Inflammatory macrophage (primary cell): ENCODE data around the gene CRIM1.

ENCODE experiments used
- DNase-seq, 2 donors: peaks; one replicate each; pipeline ENCODE4 v3.0.0-alpha.2; 2020 to 2022

The CRIM1 gene

DNA sequence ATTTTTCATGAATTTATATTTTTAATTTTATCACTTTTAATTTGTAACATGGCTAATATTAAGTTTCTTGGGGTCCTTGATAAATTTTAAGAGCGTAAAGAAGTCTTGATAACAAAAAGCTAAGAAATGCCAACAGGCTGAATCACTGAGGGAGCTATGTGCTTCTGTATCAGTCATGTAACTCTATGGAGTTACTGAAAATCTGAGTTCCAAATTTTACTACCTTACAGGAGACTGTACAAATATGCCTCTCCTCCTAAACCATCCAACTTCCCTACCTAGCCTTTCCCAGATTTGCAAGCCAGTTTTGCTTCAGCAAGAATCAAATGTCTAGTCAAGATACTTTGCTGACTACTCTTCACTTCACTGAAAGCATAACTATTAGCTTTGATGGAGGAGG is 206.7 kb downstream of the CRIM1 start:
- DNase-seq, result no peak

DNA sequence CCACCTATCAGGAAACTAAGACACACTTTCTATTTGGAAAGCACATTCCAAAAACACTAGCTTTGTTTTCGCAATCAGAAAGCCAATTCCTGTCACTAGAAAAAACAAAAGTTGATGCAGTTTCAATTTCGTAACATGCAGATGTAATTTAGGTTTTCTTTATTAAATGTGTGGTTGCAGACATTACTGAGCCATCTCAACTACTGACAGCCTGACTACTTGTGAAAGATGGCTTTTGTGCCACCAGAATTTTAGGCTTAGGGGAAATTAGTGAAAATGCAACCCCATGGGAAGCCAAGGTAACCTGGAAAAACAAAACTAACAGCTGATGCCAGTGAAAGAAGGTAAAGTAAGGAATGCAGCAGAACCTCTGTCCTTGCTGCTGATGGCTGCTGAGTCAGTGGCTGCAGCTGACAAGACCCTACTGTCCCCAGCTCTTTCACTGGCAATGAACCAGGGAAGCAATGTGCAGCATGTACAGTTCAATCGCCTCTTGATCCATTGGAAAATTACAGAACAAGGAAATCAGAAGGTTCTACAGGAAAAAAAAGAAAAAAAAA is 207.5 kb downstream of the CRIM1 start:
- peak; percentile 7 to 29 for DNase-seq

DNA sequence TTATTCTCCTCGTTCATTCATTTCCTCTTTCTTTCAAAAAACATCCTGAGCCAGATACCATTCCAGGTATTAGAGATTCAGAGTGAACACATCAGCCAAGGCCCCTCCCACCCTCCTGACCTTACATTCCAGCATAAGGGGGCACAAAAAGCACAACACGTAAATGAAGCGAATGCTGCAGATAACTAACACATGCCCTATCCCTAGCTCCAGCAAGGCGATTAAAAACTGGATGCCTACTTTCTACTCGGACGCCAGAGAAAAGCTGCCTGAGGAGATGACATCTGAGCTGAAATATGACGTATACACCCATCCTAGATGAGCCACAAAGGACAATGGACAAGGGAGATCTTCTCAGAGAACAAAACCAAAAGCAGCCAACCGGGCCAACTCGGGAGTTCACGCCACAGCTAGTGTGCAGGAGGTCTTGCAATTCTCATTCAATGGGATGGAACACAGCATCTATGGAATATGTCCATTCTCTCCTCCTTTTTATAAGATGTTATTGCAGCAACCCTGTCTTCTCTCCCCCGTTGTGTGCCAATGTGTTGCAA is 208.9 kb downstream of the CRIM1 start:
- DNase-seq, result no peak

DNA sequence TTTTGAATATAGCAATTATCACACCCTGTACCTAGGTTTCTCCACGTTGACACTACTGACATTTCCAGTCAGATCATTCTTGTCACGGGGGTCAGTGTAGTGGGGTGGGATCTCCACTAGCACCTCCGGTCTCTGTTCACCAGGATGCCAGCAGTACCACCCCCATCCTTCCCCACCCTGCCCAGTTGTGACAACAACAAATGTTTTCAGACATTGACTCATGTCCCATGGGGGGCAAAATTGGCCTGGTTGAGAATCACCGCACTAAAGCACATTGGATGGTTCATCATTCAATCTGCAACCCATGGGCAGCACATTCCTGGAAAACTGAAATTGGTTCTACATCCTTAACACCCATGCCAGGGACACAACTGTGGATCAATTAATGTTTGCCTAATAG is 210.1 kb downstream of the CRIM1 start:
- no peak for DNase-seq

DNA sequence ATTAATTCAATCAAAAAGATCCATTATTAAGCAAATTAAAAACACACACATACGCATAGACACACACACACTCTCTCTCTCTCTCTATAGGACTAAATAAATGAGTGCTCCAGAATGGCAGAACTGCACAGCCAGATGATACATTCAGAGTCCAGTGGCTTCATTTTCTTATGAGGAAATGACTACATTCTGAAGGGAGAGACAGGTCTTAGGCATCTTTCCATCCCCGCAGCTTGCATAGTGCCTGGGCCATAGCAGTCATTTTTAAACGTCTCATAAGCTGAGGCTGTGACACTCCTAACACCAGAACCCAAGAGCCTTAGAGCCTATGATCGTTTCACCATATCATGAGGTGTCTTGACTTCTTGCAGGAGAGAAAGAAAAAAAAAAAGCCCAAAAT is 211.3 kb downstream of the CRIM1 start:
- DNase-seq, result no peak

DNA sequence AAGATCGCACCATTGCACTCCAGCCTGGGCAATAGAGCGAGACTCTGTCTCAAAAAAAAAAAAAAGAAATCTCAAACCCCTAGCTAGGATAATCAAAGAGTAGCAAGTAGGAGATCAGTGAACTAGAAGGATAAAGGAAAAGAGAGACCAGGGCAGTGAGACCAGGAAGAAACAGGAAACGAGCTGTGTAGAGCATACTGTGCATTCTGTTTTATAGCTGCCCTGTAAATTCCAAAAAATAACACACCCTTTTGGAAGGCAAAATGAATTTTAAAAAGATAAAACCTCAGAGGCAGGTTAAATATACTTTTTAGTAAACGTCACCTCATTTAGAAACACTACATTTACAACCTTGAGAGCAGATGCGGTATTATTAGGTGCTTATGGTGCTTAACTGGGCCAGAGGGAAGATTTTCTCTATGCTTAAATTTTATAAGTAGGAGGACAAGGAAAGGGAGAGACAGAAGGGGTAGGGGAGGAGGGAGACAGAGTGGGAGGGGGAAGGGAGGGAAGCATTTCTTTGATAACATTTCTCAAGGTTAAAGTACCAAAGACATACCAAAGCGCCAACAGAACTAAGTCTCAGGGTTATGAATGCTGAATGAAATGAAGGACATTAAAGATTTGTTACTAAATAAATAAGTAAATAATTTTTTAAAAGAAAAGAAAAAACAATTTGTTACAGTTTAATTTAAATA is 212.3 kb downstream of the CRIM1 start:
- no peak for DNase-seq

DNA sequence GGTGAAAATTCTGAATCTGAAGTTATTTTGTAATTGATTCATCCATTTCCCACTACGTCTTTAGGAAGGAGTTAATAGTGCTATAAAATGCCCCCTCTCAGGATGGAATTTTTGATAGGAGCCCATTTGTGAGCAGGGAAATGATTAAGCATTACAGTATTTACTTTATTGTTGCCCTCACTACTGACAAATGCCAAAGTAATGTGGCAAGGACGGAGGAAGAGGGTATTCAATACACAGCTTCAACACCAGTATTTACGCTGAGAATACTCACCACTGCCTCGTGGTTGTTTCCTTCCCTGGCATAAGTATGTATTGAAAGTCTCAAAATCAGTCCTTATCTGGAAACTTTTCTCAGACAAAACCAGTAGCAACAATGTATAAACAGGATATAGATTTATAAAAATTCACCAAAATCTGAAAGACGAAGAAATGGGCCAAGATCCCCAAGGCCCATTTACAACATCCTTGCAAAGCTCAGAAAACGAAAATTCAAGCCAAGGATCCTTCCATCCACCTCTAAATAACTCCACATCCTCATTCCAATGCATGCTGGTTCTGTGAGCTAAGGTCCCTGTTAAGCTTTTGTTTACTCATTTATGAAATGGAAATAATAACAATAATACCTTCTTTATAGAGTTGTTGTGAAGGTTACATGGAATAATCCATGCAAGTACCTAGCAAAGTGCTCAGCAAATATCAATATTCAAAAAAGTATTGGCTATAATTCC is 213.1 kb downstream of the CRIM1 start:
- DNase-seq, result no peak

DNA sequence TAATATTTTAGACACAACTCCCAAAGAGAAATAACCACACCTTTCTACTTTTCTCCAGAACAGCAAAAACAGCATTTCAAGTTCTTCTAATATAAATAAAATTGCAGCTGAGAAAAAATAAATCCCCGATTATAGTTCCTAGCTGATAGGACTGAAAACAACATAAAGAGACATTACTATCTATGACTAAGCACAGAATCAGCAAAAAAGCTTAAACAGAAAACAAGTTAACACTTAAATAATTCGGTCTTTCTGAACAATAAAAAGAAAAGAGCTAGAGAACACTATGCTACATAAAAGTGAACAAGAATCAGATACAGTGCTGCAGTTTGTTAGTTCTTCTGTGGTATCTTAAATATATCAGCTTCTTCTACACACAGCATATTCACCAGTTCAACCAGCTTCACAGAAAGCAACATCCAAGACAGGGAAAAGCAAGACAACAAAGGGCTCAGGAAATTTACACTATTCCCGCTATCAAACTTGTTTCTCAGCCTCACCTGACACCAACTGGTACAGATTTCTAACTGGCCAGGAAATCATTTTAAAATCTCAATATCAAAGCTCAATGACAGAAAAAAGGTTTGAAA is 213.8 kb downstream of the CRIM1 start:
- no peak for DNase-seq

DNA sequence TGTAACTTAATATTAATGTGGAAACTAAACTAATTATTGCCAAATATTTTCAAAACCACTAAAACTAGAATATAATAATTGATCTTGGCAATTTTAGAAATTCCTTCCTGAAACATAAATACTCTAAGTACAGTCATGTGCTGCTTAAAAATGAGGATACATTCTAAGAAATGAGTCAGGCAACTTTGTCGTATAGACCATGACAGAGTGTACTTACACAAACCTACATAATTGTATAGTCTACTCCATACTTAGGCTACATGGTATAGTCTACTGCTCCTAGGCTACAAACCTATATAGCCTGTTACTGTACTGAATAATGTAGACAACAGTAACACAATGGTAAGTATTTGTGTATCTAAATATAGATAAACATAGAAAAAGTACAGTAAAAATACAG is 214.8 kb downstream of the CRIM1 start:
- DNase-seq, result no peak

DNA sequence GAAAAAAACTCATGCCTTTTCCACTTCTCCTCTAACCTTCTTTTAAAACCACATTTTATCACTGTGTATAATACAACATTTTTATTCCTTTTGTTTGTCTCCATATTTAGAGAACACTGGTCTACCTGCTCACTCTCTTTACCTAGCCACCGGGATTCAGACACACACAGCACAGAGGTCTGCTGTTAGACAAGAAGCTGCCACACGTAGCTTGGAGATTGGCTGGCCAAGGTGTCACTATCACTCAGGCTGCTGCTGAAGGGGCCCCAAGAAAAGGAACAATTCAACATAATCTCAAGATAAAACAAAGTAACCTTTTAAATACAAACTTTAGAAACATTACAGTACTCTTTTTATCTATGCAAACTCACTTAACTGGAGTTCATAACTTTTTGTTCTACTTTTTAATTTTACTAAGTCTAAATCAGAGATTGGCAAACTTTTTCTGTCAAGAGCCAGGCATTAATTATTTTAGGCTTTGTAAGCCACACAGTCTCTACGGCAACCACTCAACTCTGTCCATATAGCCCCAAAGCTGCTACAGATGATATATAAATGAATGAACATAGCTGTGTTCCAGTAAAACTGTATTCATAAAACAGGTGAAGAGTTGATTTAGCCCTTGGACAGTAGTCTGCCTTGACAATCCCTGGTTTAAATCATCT is 216.6 kb downstream of the CRIM1 start:
- DNase-seq, result no peak

DNA sequence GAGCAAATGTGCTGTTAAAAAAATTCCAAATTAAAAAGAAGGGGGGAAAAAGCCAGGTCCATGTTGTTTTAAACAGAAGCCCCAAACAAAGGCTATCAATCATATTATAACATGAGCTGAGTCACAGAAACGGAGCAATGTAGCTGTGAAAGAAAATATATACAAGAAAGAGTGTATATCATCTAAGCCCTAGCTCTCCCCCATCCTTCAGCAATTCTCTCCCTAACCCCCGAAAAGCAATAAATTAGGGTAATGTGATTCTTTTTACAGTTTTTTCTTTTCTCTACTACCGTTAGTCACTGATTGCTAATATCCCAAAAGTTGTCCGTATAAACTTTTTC is 217.1 kb downstream of the CRIM1 start:
- no peak for DNase-seq

DNA sequence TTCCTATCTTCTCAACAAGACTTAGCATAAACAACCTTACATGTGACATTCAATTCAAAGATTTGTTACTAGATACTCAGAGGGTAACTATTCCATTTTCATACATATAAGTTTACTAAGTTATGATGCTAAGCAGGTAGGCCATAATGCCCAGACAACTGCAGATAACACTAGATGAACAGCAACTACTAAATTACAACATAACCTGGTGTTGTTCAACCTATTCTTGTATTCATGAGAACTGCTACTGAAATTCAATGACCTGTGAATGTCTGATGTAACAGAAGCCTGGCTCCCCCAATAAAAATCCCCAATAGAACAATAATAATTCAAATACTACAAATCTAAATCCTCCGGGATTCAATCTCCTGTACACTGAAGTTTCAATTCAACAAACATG is 217.6 kb downstream of the CRIM1 start:
- DNase-seq, result no peak

DNA sequence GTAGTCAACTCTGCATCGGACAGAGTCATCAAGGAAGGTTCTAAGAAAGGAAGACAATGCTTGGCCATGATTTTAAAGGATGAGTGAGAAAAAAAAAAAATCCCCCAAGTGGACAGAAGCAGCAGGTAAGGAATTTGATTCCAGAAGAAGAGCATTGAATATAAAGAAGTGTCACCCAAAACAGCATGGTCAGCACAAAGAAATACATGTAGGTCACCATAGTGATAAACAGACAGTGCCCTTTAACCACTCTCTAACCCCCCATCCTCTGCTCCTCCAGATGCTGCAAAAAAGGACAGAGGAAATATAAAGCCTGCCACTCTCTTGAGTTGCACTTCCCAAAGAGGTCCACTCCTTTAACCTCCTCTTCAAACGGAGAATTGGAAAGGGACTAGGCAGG is 219.0 kb downstream of the CRIM1 start:
- DNase-seq, result no peak

DNA sequence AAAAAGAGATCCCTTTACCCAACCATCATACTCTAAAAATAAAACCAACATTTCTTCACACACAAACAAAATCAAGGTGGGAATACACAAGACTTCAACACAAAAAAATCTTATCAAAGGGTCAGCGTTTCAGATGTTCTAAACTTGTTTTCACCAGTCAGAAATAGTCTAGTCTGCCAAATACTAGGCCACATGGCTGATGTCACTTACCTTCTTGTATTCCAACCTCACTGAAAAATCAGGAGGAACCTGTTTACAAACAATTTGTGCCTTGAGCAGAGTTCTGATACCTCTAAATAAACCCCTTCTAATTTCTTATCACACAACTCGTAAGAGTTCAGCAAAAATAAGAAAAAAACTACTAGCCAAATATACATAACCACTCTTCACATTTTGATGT is 222.3 kb downstream of the CRIM1 start:
- DNase-seq, result no peak

DNA sequence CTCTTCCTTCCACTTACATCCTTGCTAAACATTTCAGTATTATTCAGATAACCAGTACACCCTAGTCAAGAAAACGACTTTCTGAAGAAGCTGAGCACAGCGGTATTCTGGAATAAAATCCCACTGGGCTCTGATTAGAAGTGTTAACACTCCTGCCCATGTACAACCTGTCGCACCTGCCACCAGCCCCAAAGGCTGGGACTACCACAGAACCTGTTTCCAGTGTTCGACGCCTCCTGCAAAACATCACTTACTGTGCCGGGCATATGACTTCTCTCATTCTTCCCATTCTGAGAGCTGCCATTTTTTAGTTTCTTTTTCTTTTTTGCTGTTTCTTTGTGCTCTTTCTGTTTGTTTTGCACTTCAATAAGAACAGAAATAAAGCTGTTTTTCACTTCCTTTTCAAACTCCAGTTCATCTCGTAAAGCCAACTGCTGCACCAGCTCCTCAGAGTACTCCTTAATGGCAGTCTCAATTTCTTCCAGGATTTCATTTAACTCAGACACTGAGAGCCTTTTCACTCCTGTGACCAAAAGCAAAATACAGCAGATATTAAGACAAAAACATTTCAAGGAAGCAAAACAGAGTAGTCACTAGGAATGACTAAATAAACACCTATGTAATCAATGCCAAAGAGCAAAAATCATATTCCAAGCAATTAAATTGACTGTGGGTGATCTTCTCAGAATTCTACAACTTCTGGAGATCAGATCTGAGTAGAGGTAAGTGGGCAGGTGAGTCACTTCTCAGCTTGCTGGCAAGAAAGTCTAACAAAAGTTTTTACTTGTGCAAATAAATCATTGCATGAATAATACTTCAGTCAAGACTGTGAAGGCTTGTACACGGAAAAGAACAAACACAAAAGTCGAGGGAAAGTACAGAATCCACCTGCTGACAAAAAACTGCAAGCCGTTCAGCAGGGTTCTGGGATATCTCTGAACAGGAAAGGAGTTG is 223.0 kb downstream of the CRIM1 start:
- no peak for DNase-seq

DNA sequence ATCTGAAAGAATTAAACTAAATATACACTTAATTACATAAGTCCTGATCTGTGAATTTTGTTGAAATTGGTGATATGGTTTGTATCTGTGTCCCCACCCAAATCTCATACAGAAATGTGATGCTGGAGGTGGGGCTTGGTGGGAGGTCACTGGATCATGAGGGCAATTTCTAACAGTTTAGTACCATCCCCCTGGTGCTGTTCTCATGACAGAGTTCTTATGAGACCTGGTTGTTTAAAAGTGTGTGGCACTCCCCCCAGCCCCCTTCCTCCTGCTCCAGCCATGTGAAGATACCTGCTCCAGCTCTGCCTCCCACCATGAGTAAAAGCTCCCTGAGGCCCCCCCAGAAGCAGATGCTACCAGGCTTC is 223.7 kb downstream of the CRIM1 start:
- no peak for DNase-seq

DNA sequence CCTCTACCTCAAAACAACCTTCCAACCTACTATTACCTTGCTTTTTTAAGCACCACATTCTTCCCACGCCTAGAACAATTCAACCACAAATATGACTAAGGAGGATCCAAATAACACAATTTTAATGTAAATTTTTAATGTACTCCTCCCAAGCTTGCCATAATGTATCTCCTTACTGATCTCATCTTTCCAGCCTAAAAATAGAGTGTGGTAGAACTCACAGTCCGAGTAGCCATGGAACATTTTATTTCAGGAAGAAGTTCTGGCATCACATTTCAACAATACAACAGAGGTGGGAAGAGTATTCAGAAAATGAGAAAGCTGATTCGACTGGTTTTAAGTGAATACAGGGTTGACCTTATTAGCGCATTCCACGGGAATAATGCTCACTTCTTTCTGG is 227.0 kb downstream of the CRIM1 start:
- no peak for DNase-seq

DNA sequence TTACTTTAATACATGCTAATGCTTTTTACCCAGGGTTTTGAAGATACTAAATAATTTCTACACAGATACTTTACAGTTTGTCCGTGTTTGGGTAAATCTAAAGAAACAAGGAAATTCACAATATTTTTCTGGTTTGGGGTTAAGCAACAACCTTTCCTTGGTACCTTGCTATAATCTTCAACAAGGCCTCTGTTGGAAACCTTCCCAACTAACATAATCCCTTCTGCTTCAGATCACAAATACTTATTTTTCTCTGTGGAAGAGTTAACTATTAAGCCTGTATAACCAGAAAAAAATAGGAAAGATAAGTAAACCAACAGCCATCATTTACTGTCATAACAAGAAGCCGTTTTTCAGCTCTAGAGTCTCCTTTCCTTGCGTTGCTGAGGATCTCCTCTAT is 227.4 kb downstream of the CRIM1 start:
- DNase-seq, result no peak

DNA sequence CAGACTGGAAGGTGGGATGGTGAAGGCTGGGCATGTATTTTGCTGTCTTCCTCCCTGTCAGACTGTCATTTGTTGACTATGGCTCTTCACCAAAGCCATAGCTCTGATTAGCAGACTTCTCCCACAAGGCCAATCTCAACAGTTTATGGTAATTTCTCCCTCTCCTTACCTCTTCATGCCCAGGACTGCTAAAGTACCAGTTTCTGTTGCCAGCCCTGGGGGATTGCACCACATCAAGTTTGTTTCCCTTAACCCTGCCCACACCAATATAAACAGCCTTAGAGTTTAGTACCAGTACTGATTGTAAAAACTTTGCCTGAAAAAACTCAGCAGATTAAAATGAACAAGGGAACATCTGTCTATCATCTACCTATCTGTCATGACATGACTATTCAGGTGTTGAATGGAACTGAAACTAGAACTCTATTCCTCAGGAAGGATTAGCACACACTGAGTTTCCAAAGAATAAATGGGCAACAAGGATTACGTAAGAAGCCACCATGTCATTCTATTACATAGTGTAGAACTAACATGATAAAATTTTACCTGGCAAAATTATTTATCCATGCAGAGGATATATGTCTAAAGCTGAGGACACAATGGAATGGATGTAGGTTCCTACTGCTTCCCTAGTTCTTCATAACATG is 228.7 kb downstream of the CRIM1 start:
- no peak for DNase-seq

DNA sequence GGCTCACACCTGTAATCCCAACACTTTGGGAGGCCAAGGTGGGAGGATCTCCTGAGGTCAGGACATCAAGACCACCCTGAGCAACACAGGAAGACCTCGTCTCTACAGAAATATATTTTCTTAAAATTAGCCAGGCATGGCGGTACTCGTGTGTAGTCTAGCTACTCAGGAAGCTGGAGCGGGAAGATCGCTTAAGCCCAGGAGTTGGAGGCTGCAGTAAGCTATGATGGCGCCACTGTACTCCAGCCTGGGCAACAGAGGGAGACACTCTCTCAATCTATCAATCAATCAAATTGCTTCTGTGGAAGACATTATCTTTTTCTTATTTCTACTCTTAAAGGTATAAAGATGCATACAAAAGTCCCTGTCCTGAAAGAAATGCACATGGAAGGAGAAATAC is 231.1 kb downstream of the CRIM1 start:
- DNase-seq, result no peak

DNA sequence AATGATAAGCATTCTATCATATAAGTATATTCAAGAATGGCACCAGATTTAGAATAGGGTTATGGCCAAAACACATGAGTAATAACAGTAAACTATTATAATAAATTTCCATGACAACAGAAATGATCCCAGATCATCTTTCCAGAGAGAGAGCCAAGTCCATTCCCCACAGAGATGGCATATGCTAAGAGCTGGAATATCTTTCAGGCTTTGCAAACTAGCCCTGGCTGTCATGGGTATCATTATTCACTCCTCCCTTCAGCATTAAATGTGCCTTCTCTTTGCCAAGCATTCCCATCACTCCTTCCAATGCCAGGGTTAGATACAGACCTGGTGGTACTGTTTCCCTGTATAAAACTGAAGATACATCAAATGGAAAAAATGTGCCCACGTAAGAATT is 231.5 kb downstream of the CRIM1 start:
- DNase-seq, result no peak

DNA sequence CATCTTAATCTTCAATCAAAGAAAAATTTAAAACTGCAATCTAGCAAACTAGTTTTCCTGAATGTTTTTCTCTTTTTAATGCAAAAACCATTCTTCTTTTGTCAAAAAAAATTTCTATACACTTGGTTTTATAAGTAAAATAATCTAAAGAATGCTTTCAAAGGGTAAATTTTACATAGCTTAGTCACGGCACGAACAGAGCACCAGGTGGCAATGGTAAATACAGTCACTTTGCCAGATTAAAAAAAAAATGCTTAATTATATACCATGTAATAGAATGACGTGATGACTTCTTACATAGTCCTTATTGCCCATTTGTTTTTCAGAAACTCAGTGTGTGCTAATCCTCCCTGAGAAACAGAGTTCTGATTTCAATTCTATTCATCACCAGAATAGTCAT is 232.0 kb downstream of the CRIM1 start:
- DNase-seq, result no peak
